ENCODE data around the gene IGSF3.

Gene IGSF3

GRCh38 chr1:116587501-116588227 is 79.9 kb downstream of the IGSF3 start:
- Mint-ChIP-seq H3K4me3 (peak overlapping the region; percentile 59 to 62), H3K9me3 (no peaks in the 10 kb centered on the region), H3K4me1 (peaks cover 46 to 58% of the 10 kb centered on the region in 2 donors), H3K27me3 (no peaks in the 10 kb centered on the region), H3K27ac (peak overlapping the region; percentile 78), H3K36me3 (peaks cover 33 to 59% of the 10 kb centered on the region in 2 donors)
- no peak for DNase-seq
- ATAC-seq (replicated peaks) = peak; percentile 22 to 25

GRCh38 chr1:116586741-116587143 is 80.8 kb downstream of the IGSF3 start:
- H3K27ac Mint-ChIP-seq = peak overlapping the region; percentile 95
- ATAC-seq (replicated peaks) = peak; percentile 85 to 86
- DNase-seq = peak; percentile 76

GRCh38 chr1:116585886-116586285 is 81.6 kb downstream of the IGSF3 start:
- Mint-ChIP-seq H3K9me3 (no peaks in the 10 kb centered on the region), H3K4me1 (peaks cover 42 to 51% of the 10 kb centered on the region in 2 donors), H3K27ac (peak overlapping the region; percentile 95), H3K4me3 (peak overlapping the region in 1 of 2 donors; percentile 26), H3K36me3 (peaks cover 35 to 63% of the 10 kb centered on the region in 2 donors), H3K27me3 (no peaks in the 10 kb centered on the region)
- DNase-seq = no peak
- peak; percentile 15 to 38 for ATAC-seq (replicated peaks)

More at GRCh38 chr1:116586741-116587143, 80.8 kb downstream of the IGSF3 start:
- H3K9me3 Mint-ChIP-seq = no peaks in the 10 kb centered on the region
- H3K4me1 Mint-ChIP-seq = peaks cover 43 to 51% of the 10 kb centered on the region in 2 donors
- H3K4me3 Mint-ChIP-seq = peak overlapping the region; percentile 20 to 56
- H3K36me3 Mint-ChIP-seq = peaks cover 35 to 60% of the 10 kb centered on the region in 2 donors
- no peaks in the 10 kb centered on the region for H3K27me3 Mint-ChIP-seq

GRCh38 chr1:116581323-116581885 is 86.1 kb downstream of the IGSF3 start:
- Mint-ChIP-seq H3K27me3 (peaks cover 0 to 7% of the 10 kb centered on the region in 2 donors), H3K27ac (no peak overlapping the region), H3K4me1 (peaks cover 17 to 31% of the 10 kb centered on the region in 2 donors), H3K9me3 (no peaks in the 10 kb centered on the region), H3K36me3 (peaks cover 42 to 70% of the 10 kb centered on the region in 2 donors), H3K4me3 (no peak overlapping the region)
- ATAC-seq (replicated peaks) (no peak), DNase-seq (no peak)

- Mint-ChIP-seq H3K27ac (no peak overlapping the region), H3K9me3 (no peaks in the 10 kb centered on the region), H3K27me3 (peaks cover 0 to 7% of the 10 kb centered on the region in 2 donors), H3K4me3 (no peak overlapping the region), H3K36me3 (peaks cover 45 to 76% of the 10 kb centered on the region in 2 donors), H3K4me1 (peaks cover 16 to 31% of the 10 kb centered on the region in 2 donors)
- DNase-seq (no peak), ATAC-seq (replicated peaks) (no peak)
These were observed 86.8 kb downstream of the IGSF3 start for GRCh38 chr1:116580446-116581322.

- no peak for ATAC-seq (replicated peaks)
- Mint-ChIP-seq H3K9me3 (no peaks in the 10 kb centered on the region), H3K36me3 (peaks cover 41 to 74% of the 10 kb centered on the region in 2 donors), H3K4me3 (no peak overlapping the region), H3K4me1 (peaks cover 23 to 41% of the 10 kb centered on the region in 2 donors), H3K27me3 (peaks cover 0 to 7% of the 10 kb centered on the region in 2 donors), H3K27ac (no peak overlapping the region)
- DNase-seq = no peak
These were observed 88.2 kb downstream of the IGSF3 start for GRCh38 chr1:116579259-116579875.

- Mint-ChIP-seq H3K36me3 (peaks cover 41 to 73% of the 10 kb centered on the region in 2 donors), H3K4me1 (peaks cover 29 to 48% of the 10 kb centered on the region in 2 donors), H3K9me3 (no peaks in the 10 kb centered on the region), H3K27me3 (peaks cover 0 to 7% of the 10 kb centered on the region in 2 donors), H3K27ac (no peak overlapping the region), H3K4me3 (no peak overlapping the region)
- no peak for ATAC-seq (replicated peaks)
- no peak for DNase-seq
These were observed 89.0 kb downstream of the IGSF3 start for GRCh38 chr1:116578581-116578980.

- H3K27me3 Mint-ChIP-seq = peaks cover 0 to 7% of the 10 kb centered on the region in 2 donors
- H3K4me3 Mint-ChIP-seq = no peak overlapping the region
- DNase-seq = no peak
- H3K27ac Mint-ChIP-seq = peak overlapping the region; percentile 32
- no peak for ATAC-seq (replicated peaks)
- no peaks in the 10 kb centered on the region for H3K9me3 Mint-ChIP-seq
- H3K4me1 Mint-ChIP-seq = peaks cover 29 to 56% of the 10 kb centered on the region in 2 donors
- peaks cover 38 to 65% of the 10 kb centered on the region in 2 donors for H3K36me3 Mint-ChIP-seq
These were observed 89.7 kb downstream of the IGSF3 start for GRCh38 chr1:116577759-116578314.

GRCh38 chr1:116574581-116575291 is 92.8 kb downstream of the IGSF3 start:
- Mint-ChIP-seq H3K9me3 (no peaks in the 10 kb centered on the region), H3K27me3 (peaks cover 0 to 7% of the 10 kb centered on the region in 2 donors), H3K27ac (peak overlapping the region; percentile 62), H3K4me1 (peaks cover 37 to 74% of the 10 kb centered on the region in 2 donors), H3K36me3 (peaks cover 34 to 55% of the 10 kb centered on the region in 2 donors), H3K4me3 (peak overlapping the region in 1 of 2 donors; percentile 41)
- no peak for DNase-seq
- no peak for ATAC-seq (replicated peaks)

- Mint-ChIP-seq H3K27ac (peak overlapping the region; percentile 44), H3K4me3 (peak overlapping the region in 1 of 2 donors; percentile 36), H3K4me1 (peaks cover 43 to 86% of the 10 kb centered on the region in 2 donors), H3K9me3 (no peaks in the 10 kb centered on the region), H3K27me3 (peaks cover 0 to 7% of the 10 kb centered on the region in 2 donors), H3K36me3 (peaks cover 35 to 55% of the 10 kb centered on the region in 2 donors)
- DNase-seq (no peak), ATAC-seq (replicated peaks) (no peak)
These were observed 94.0 kb downstream of the IGSF3 start for GRCh38 chr1:116573431-116574095.

- peaks cover 49 to 92% of the 10 kb centered on the region in 2 donors for H3K4me1 Mint-ChIP-seq
- DNase-seq (no peak), ATAC-seq (replicated peaks) (no peak)
- peak overlapping the region; percentile 52 for H3K27ac Mint-ChIP-seq
- no peaks in the 10 kb centered on the region for H3K9me3 Mint-ChIP-seq
- H3K36me3 Mint-ChIP-seq = peaks cover 38 to 56% of the 10 kb centered on the region in 2 donors
- H3K4me3 Mint-ChIP-seq = no peak overlapping the region
- peaks cover 0 to 7% of the 10 kb centered on the region in 2 donors for H3K27me3 Mint-ChIP-seq
These were observed 94.6 kb downstream of the IGSF3 start for GRCh38 chr1:116572771-116573430.

GRCh38 chr1:116572099-116572498 is 95.4 kb downstream of the IGSF3 start:
- Mint-ChIP-seq H3K4me1 (peaks cover 49 to 89% of the 10 kb centered on the region in 2 donors), H3K4me3 (peak overlapping the region; percentile 97 to 99), H3K27me3 (peaks cover 0 to 1% of the 10 kb centered on the region in 2 donors), H3K36me3 (peaks cover 35 to 54% of the 10 kb centered on the region in 2 donors), H3K27ac (peak overlapping the region; percentile 99), H3K9me3 (no peaks in the 10 kb centered on the region)
- no peak for DNase-seq
- no peak for ATAC-seq (replicated peaks)

All from stimulated activated naive B cell treated with anti-CD40 and anti-IgM and Interleukin-4, amounts not matched to agents 10 μg/mL and 1 μg/mL and 100 μg/mL, for 72 hours (primary cell).